Adrenal gland (tissue), 12 donors: ENCODE results near the gene NUSAP1. TPM values are rescaled to one million over a fixed set of nuclear protein-coding genes. Genes with fewer than 3 reads are reported as not detected.
A peak's percentile ranks its signal among the peaks of the same experiment; 100 is the strongest.
"Not testable (repeated sequence)": the region's sequence is repeated elsewhere in the genome, so short reads cannot be mapped to it uniquely, and the experiment has no call there.

Experiments
- DNase-seq, 7 donors: peaks; one replicate each; pipeline ENCODE4 v3.0.0-alpha.2; 2019 to 2020
- H3K27ac ChIP-seq, 5 donors: fragments of 200-600 bp; sonication (generic) in 4 of 5; 1 replicate in 3 of 5; 2 replicates in 2 of 5; pipeline versions ENCODE4 v1.5.1 to v1.8.0; 2016 to 2020; ENCODE audit warnings: mild to moderate bottlenecking in 1 of 5
- H3K27me3 ChIP-seq: fragments of 200-600 bp; 2 replicates; pipeline ENCODE4 v1.8.0; 2021
- H3K36me3 ChIP-seq, 2 donors: fragments of 200-600 bp; replicated peaks in 1 of 2; 1 replicate in 1 of 2; 2 replicates in 1 of 2; pipeline versions ENCODE4 v1.5.1 to v1.8.0; 2018 to 2022
- H3K4me1 ChIP-seq, 2 donors: fragments of 200-600 bp; replicated peaks in 1 of 2; 1 replicate in 1 of 2; 2 replicates in 1 of 2; pipeline versions ENCODE4 v1.5.1 to v1.8.0; 2018 to 2021
- H3K4me3 ChIP-seq, 4 donors: fragments of 200-600 bp; sonication (generic) in 3 of 4; one replicate each; pipeline ENCODE4 v1.5.1; 2016 to 2018
- H3K9me3 ChIP-seq, 3 donors: fragments of 200-600 bp; sonication (generic) in 1 of 3; replicated peaks in 1 of 3; 1 replicate in 2 of 3; 2 replicates in 1 of 3; pipeline versions ENCODE4 v1.5.1 to v1.8.0; 2016 to 2021
- POLR2A ChIP-seq, 2 donors: fragments of 450-650 bp; IDR thresholded peaks; one replicate each; pipeline ENCODE4 v1.6.1; 2017; ENCODE audit warnings: antibody characterized with exemption in 2 of 2, mild to moderate bottlenecking in 2 of 2, moderate library complexity in 1 of 2
- WGBS, 4 donors: extraction: QIAGEN DNeasy Blood & Tissue Kit in 2 of 4; methylation state at CpG; one replicate each; pipeline versions ENCODE4 v1.1.5 to v1.1.7; 2013 to 2017; 5-methylcytosine and 5-hydroxymethylcytosine counted together
- intact Hi-C, 2 donors: fragments of 100-400 bp; cut with DNase I; formaldehyde crosslinking; loops; one replicate each; pipeline versions ENCODE4 v1.14.1 to v1.15.0; 2022 to 2023
- polyA plus RNA-seq, 3 donors: library from polyadenylated mRNA; stranded (reverse); fragments of 200-250 nt in 2 of 3; fragments of 350-450 nt in 1 of 3; fragmentation: Illumina TruSeq in 1 of 3; extraction: RNeasy Lipid Tissue Mini Kit (QIAGEN cat#74804) in 1 of 3; gene quantifications; one replicate each; pipeline ENCODE4 v1.2.3, GENCODE V29; 2013 to 2014
- total RNA-seq, 9 donors: library from RNA; depleted of rRNA in 4 of 9; stranded (reverse); fragments of >200 nt in 4 of 9; fragments of 120-200 nt in 1 of 9; fragmentation: NEBNext Ultra II Directional in 1 of 9; extraction: Animal tissue kit (Norgen Biotek cat#: 25700) in 1 of 9; gene quantifications; one replicate each; pipeline versions ENCODE4 v1.1.0 to v1.2.4, GENCODE V29; 2013 to 2023
- TF ChIP-seq, protein P1 (sequence below), 6 experiments: fragments of 450-650 bp in 4 of 6; fragments of 200-600 bp in 2 of 6; sonication (generic) in 1 of 6; IDR thresholded peaks; 1 replicate in 5 of 6; 2 replicates in 1 of 6; pipeline versions ENCODE4 v1.5.1 to v1.8.0; 2016 to 2021; ENCODE audit warnings: antibody characterized with exemption in 6 of 6, mild to moderate bottlenecking in 2 of 6, moderate library complexity in 1 of 6
- donor health status: healthy with polysubstance abuse.
- donor health status: Bipolar disorder and iron deficiency.
- donor health status: DM: yes; HTN: yes; CAD: no.
- donor health status: DM: no; HTN: no; CAD: no.
- donor health status: DM: no; HTN: no; CAD: no.
- donor health status: DM: yes; HTN: yes; CAD: no.

NUSAP1 gene
- total and polyA plus RNA-seq, 12 donors: 6.5 to 74.3 (median 22.4) TPM

DNA sequence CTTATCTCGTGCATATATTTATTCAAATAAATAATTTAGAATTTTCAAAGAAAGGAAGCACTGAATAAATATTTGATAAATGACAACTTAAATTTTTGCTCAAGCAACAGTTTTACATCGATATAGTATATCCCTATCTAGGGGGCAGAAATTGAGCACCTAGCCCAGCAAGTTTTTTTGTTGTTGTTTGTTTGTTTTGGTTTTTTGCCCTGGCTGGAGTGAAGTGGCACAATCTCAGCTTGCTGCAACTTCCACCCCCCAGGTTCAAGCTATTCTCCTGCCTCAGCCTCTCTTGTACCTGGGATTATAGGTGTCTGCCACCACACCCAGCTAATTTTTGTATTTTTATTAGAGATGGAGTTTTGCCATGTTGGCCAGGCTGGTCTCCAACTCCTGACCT lies 42.7 kb upstream of the NUSAP1 start:
- intact Hi-C loops: loop anchor here in 1 of 2 donors (10.0 kb wide), 1 partner anchor 55 kb away; the partner anchor contains the start of genes CHP1 and EXD1
- peaks cover 36 to 45% of the 10 kb centered on the region in 2 donors for H3K4me1 ChIP-seq
- H3K27me3 ChIP-seq: no peaks in the 10 kb centered on the region
- H3K4me3 ChIP-seq: no peak overlapping the region
- H3K9me3 ChIP-seq: no peaks in the 10 kb centered on the region
- 83 to 94% (median 93%) methylated on average over 2 of the region's 2 CpGs for WGBS, 4 donors
- H3K36me3 ChIP-seq: peaks cover 0 to 48% of the 10 kb centered on the region in 2 donors
- TF ChIP-seq, protein P1, sequence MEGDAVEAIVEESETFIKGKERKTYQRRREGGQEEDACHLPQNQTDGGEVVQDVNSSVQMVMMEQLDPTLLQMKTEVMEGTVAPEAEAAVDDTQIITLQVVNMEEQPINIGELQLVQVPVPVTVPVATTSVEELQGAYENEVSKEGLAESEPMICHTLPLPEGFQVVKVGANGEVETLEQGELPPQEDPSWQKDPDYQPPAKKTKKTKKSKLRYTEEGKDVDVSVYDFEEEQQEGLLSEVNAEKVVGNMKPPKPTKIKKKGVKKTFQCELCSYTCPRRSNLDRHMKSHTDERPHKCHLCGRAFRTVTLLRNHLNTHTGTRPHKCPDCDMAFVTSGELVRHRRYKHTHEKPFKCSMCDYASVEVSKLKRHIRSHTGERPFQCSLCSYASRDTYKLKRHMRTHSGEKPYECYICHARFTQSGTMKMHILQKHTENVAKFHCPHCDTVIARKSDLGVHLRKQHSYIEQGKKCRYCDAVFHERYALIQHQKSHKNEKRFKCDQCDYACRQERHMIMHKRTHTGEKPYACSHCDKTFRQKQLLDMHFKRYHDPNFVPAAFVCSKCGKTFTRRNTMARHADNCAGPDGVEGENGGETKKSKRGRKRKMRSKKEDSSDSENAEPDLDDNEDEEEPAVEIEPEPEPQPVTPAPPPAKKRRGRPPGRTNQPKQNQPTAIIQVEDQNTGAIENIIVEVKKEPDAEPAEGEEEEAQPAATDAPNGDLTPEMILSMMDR (IDR thresholded peaks at IDR 0.05): no peak
- TF ChIP-seq POLR2A (IDR thresholded peaks at IDR 0.05): no peak
- H3K27ac ChIP-seq: no peak overlapping the region
- DNase-seq: no peak

DNA sequence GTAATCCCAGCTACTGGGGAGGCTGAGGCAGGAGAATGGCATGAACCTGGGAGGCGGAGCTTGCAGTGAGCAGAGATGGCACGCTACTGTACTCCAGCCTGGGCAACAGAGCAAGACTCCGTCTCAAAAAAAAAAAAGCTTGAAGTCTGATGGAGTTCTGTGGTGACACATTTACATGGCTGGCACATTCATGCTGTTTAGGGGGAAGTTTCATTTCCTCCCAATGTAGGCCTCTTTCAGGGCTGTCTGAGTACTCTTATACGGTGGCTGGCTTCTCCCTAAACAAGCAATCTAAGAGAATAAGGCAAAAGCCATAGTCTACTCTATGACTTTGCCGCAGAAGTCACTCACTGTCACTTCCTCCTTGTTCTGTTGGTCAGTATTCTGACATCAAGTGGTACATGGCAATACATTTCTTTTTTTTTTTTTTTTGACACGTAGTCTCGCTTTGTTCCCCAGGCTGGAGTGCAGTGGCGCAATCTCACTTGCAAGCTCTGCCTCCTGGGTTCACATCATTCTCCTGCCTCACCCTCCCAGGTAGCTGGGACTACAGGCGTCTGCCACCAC lies 41.5 kb upstream of the NUSAP1 start:
- Histone ChIP-seq H3K4me1 (peaks cover 25 to 33% of the 10 kb centered on the region in 2 donors), H3K27ac (peak overlapping the region in 1 of 5 donors; percentile 41), H3K27me3 (no peaks in the 10 kb centered on the region), H3K36me3 (peaks cover 0 to 41% of the 10 kb centered on the region in 2 donors), H3K9me3 (no peaks in the 10 kb centered on the region), H3K4me3 (no peak overlapping the region)
- TF ChIP-seq, protein P1 (IDR thresholded peaks at IDR 0.05): no peak
- TF ChIP-seq POLR2A (IDR thresholded peaks at IDR 0.05): no peak
- 74 to 93% (median 86%) methylated on average over 9 of the region's 9 CpGs for whole genome bisulfite sequencing, 4 donors
- intact Hi-C loops: no loop called here
- peak in 1 of 7 donors; percentile 18 for DNase-seq

- intact Hi-C loops: no loop called here
- TF ChIP-seq POLR2A (IDR thresholded peaks at IDR 0.05): no peak
- TF ChIP-seq, protein P1 (IDR thresholded peaks at IDR 0.05): no peak
- no peak for DNase-seq
- Histone ChIP-seq H3K27ac (no peak overlapping the region), H3K9me3 (no peaks in the 10 kb centered on the region), H3K27me3 (no peaks in the 10 kb centered on the region), H3K4me3 (no peak overlapping the region), H3K4me1 (peaks cover 12 to 19% of the 10 kb centered on the region in 2 donors), H3K36me3 (peaks cover 0 to 30% of the 10 kb centered on the region in 2 donors)
- 40 to 60% (median 42%) methylated on average over 1 of the region's 1 CpG for WGBS, 4 donors
Measured at GRCh38 chr15:41292521-41292920, 40.2 kb upstream of the NUSAP1 start.

DNA sequence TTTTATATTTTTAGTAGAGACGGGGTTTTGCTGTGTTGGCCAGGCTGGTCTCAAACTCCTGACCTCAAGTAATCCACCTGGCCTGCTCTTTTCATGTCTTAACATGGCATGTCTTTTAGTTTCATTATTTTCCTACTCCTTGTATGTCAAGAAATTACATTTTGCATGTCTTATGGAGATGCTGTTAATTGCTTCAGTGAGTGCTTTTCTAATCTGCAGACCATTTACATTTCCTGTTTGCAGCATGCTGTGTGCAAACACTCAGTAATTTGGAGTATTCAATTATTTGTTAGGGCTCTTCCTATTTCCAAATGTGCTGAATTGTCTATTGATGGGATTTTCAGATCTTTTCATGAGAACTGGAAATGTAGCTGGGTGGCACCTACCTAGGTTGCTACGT lies 31.5 kb upstream of the NUSAP1 start:
- intact Hi-C loops, H3K4me1 ChIP-seq, H3K4me3 ChIP-seq, DNase-seq, H3K27me3 ChIP-seq, H3K9me3 ChIP-seq, H3K27ac ChIP-seq: not testable (repeated sequence)
- H3K36me3 ChIP-seq: peaks cover 0 to 29% of the 10 kb centered on the region in 2 donors
- WGBS, 4 donors: 95 to 100% (median 97%) methylated on average over 2 of the region's 2 CpGs

DNA sequence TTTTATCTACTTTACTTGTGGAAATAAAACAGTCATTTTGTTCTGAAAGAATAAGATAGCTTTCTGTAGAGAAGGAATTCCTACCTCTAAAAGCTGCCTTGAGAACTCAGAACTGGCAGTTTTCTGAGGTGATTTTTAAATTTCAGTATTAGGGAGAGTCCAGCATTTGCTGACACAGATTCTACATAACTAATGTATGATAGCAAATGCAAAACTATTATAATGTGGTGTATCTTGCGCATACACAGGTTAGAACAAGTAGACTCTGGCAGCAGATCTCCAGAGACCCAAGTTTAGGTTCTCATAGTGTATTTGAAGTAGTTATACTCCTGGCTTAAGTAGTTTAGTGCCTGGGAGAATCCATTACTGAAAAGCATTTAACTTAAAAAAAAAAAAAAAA lies 31.1 kb upstream of the NUSAP1 start:
- H3K27me3 ChIP-seq: no peaks in the 10 kb centered on the region
- no peak for DNase-seq
- peaks cover 0 to 29% of the 10 kb centered on the region in 2 donors for H3K36me3 ChIP-seq
- H3K27ac ChIP-seq: no peak overlapping the region
- no peaks in the 10 kb centered on the region for H3K4me1 ChIP-seq
- 92 to 100% (median 99%) methylated on average over 1 of the region's 1 CpG for WGBS, 4 donors
- no peak overlapping the region for H3K4me3 ChIP-seq
- H3K9me3 ChIP-seq: no peaks in the 10 kb centered on the region
- TF ChIP-seq, protein P1 (IDR thresholded peaks at IDR 0.05): no peak
- no peak for TF ChIP-seq POLR2A (IDR thresholded peaks at IDR 0.05)
- intact Hi-C loops: no loop called here
